NT2/D1 (cell line): ENCODE results near the gene CTPS2.

ENCODE experiments used
- DNase-seq: peaks from one replicate; pipeline ENCODE4 v3.0.0-alpha.2; 2011; ENCODE audit warnings: low read depth, low spot score
- H3K27me3 ChIP-seq: 2 replicates; pipeline ENCODE4 v1.6.0; 2011; ENCODE audit warnings: mild to moderate bottlenecking; ENCODE audit not compliant: insufficient read length, insufficient read depth
- H3K36me3 ChIP-seq: 2 replicates; pipeline ENCODE4 v1.6.1; 2011; ENCODE audit warnings: mild to moderate bottlenecking, low read length, mixed read lengths; ENCODE audit not compliant: insufficient read depth, insufficient read length
- H3K4me1 ChIP-seq: 2 replicates; pipeline ENCODE4 v1.5.1; 2011; ENCODE audit not compliant: insufficient read depth, insufficient read length
- H3K4me3 ChIP-seq: 2 replicates; pipeline ENCODE4 v1.5.1; 2011; ENCODE audit warnings: low read depth; ENCODE audit not compliant: insufficient read length
- H3K9ac ChIP-seq: 2 replicates; pipeline ENCODE4 v1.6.0; 2011; ENCODE audit warnings: low read depth; ENCODE audit not compliant: insufficient read length
- H3K9me3 ChIP-seq: 2 replicates; pipeline ENCODE4 v1.5.1; 2011; ENCODE audit warnings: mild to moderate bottlenecking, low read length; ENCODE audit not compliant: insufficient read depth
- SUZ12 ChIP-seq: IDR thresholded peaks from 2 replicates; pipeline ENCODE4 v1.6.1; 2011; ENCODE audit not compliant: insufficient read length, insufficient read depth; ENCODE audit errors: extremely low read depth
- YY1 ChIP-seq: IDR thresholded peaks from 2 replicates; pipeline ENCODE4 v1.6.1; 2011; ENCODE audit not compliant: insufficient read length, insufficient read depth
- ZNF274 ChIP-seq: IDR thresholded peaks from 2 replicates; pipeline ENCODE4 v1.6.1; 2011; ENCODE audit warnings: mild to moderate bottlenecking, low read depth, low read length

Gene CTPS2

GRCh38 chrX:16651391-16652024 lies 61.0 kb downstream of the CTPS2 start:
- TF ChIP-seq ZNF274 (no peak), YY1 (no peak), SUZ12 (no peak)
- Histone ChIP-seq H3K4me1 (no peaks in the 10 kb centered on the region), H3K27me3 (no peaks in the 10 kb centered on the region), H3K9ac (no peak overlapping the region), H3K4me3 (no peak overlapping the region), H3K9me3 (no peaks in the 10 kb centered on the region), H3K36me3 (peaks cover 12% of the 10 kb centered on the region)
- DNase-seq, result no peak

GRCh38 chrX:16649858-16650257 lies 62.6 kb downstream of the CTPS2 start, which contains the start of gene S100G:
S100G (plus strand) TSS chrX:16650158; CDS start chrX:16651007, 849 bp downstream.
- no peaks in the 10 kb centered on the region for H3K4me1 ChIP-seq
- H3K36me3 ChIP-seq, result peaks cover 18% of the 10 kb centered on the region
- no peak for TF ChIP-seq ZNF274
- no peak for TF ChIP-seq YY1
- TF ChIP-seq SUZ12, result no peak
- no peak for DNase-seq
- H3K9me3 ChIP-seq, result no peaks in the 10 kb centered on the region
- H3K27me3 ChIP-seq, result no peaks in the 10 kb centered on the region
- no peak within 1 kb of the TSS for H3K4me3 ChIP-seq
- H3K9ac ChIP-seq, result no peak within 1 kb of the TSS

- Histone ChIP-seq H3K9me3 (no peaks in the 10 kb centered on the region), H3K27me3 (no peaks in the 10 kb centered on the region), H3K9ac (no peak overlapping the region), H3K4me3 (no peak overlapping the region), H3K36me3 (peaks cover 13% of the 10 kb centered on the region), H3K4me1 (no peaks in the 10 kb centered on the region)
- TF ChIP-seq YY1 (no peak), SUZ12 (no peak), ZNF274 (no peak)
- no peak for DNase-seq
Measured at GRCh38 chrX:16646366-16647138, 65.9 kb downstream of the CTPS2 start.

- Histone ChIP-seq H3K36me3 (peaks cover 12% of the 10 kb centered on the region), H3K27me3 (no peaks in the 10 kb centered on the region), H3K4me1 (no peaks in the 10 kb centered on the region), H3K4me3 (no peak overlapping the region), H3K9me3 (no peaks in the 10 kb centered on the region), H3K9ac (no peak overlapping the region)
- DNase-seq, result no peak
- TF ChIP-seq YY1, result no peak
- TF ChIP-seq SUZ12, result no peak
- TF ChIP-seq ZNF274, result no peak
Measured at GRCh38 chrX:16643176-16643575, 69.3 kb downstream of the CTPS2 start.

GRCh38 chrX:16640823-16641222 lies 71.6 kb downstream of the CTPS2 start:
- no peak for DNase-seq
- Histone ChIP-seq H3K27me3 (no peaks in the 10 kb centered on the region), H3K4me1 (no peaks in the 10 kb centered on the region), H3K4me3 (no peak overlapping the region), H3K9ac (no peak overlapping the region), H3K9me3 (no peaks in the 10 kb centered on the region), H3K36me3 (peaks cover 7% of the 10 kb centered on the region)
- TF ChIP-seq SUZ12, result no peak
- TF ChIP-seq YY1, result no peak
- TF ChIP-seq ZNF274, result no peak

DNA sequence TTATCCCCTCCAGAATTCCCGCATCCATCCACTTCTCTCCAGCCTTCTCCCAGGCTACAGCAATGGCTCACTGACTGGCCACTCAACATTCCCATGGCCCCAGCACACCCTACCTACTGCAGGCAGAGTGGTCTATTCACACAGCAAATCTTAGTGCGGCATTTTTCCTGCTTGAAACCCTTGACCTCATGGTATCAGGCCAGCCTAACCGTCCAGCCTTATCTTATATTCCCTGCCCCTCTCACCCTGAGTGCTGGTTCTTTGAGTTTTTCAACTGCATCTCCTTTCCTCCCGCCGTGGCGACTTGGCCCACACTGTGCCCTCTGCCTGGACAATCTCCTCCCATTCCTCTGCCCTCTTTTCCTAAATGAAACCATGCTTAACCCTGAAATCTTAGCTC lies 72.5 kb downstream of the CTPS2 start:
- TF ChIP-seq YY1 (no peak), ZNF274 (no peak), SUZ12 (no peak)

DNA sequence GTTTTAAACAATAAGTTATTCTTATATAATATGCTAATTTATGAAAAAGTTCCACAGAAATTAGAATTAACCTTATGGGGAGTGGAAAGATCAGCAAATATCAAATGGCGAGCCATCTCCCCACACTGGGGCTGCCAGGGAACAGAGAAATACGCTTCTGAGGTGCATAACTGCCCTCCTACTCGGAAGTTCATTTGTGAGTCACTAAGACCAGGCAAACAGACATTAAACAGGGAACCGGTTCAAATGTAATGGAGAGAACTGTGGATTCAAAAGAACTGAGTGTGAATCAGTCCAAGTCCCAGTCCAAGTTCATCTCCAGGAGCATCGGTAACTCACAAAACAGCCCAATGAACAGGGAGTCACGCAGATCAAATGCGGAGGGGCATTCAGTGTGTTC lies 73.9 kb downstream of the CTPS2 start:
- no peak overlapping the region for H3K4me3 ChIP-seq
- DNase-seq, result no peak
- H3K36me3 ChIP-seq, result peaks cover 5% of the 10 kb centered on the region
- H3K9ac ChIP-seq, result no peak overlapping the region
- no peaks in the 10 kb centered on the region for H3K4me1 ChIP-seq
- no peak for TF ChIP-seq SUZ12
- TF ChIP-seq YY1, result no peak
- TF ChIP-seq ZNF274, result no peak
- H3K9me3 ChIP-seq, result no peaks in the 10 kb centered on the region
- no peaks in the 10 kb centered on the region for H3K27me3 ChIP-seq

More for the DNA sequence above, 72.5 kb downstream of the CTPS2 start:
- Histone ChIP-seq H3K4me3 (no peak overlapping the region), H3K9me3 (no peaks in the 10 kb centered on the region), H3K27me3 (no peaks in the 10 kb centered on the region), H3K9ac (no peak overlapping the region), H3K4me1 (no peaks in the 10 kb centered on the region), H3K36me3 (peaks cover 5% of the 10 kb centered on the region)
- no peak for DNase-seq
